Karpas-422 (cell line): Measurements from ENCODE around the gene BASP1. TPM values are rescaled to one million over a fixed set of nuclear protein-coding genes. Genes with fewer than 3 reads are reported as not detected.
A peak's percentile ranks its signal among the peaks of the same experiment; 100 is the strongest.

Experiments
- DNase-seq: peaks from one replicate; pipeline ENCODE4 v3.0.0-alpha.2; 2015
- H2AFZ ChIP-seq: fragments of 200-600 bp; sonication (generic); 2 replicates; pipeline ENCODE4 v1.6.1; 2014; ENCODE audit warnings: antibody characterized with exemption, low read length, mixed read lengths
- H3K27ac ChIP-seq: fragments of 200-600 bp; sonication (generic); 2 replicates; pipeline ENCODE4 v1.5.1; 2014; ENCODE audit warnings: mild to moderate bottlenecking, low read length, moderate library complexity
- H3K27me3 ChIP-seq: fragments of 200-600 bp; sonication (generic); 2 replicates; pipeline ENCODE4 v1.6.1; 2014; ENCODE audit warnings: low read length, mixed read lengths
- H3K36me3 ChIP-seq: fragments of 200-600 bp; sonication (generic); 2 replicates; pipeline ENCODE4 v1.6.1; 2014; ENCODE audit warnings: low read length, mixed read lengths; ENCODE audit not compliant: insufficient read depth
- H3K4me1 ChIP-seq: fragments of 200-600 bp; sonication (generic); 2 replicates; pipeline ENCODE4 v1.6.1; 2014; ENCODE audit warnings: mild to moderate bottlenecking, low read length, mixed read lengths
- H3K4me2 ChIP-seq: fragments of 200-600 bp; sonication (generic); 2 replicates; pipeline ENCODE4 v1.6.1; 2014; ENCODE audit warnings: low read length, low read depth, mild to moderate bottlenecking; ENCODE audit not compliant: poor library complexity, severe bottlenecking
- H3K4me3 ChIP-seq: fragments of 200-600 bp; sonication (generic); 2 replicates; pipeline ENCODE4 v1.5.1; 2014; ENCODE audit warnings: mild to moderate bottlenecking, antibody characterized with exemption, low read length, mixed read lengths
- H3K79me2 ChIP-seq: fragments of 200-600 bp; sonication (generic); 2 replicates; pipeline ENCODE4 v1.6.1; 2014; ENCODE audit warnings: mild to moderate bottlenecking, low read length, mixed read lengths
- H3K9ac ChIP-seq: fragments of 200-600 bp; sonication (generic); 2 replicates; pipeline ENCODE4 v1.6.0; 2014; ENCODE audit warnings: low read length
- H3K9me2 ChIP-seq: fragments of 200-600 bp; sonication (generic), shearing (Covaris generic); replicated peaks from 2 replicates; pipeline ENCODE4 v1.6.0; 2014; ENCODE audit warnings: mild to moderate bottlenecking, low read length, moderate library complexity; ENCODE audit not compliant: insufficient read depth
- H3K9me3 ChIP-seq: fragments of 300-700, 200-600 bp; sonication (generic); 2 replicates; pipeline ENCODE4 v1.6.1; 2014; ENCODE audit warnings: low read length, mixed read lengths
- H4K20me1 ChIP-seq: fragments of 200-600 bp; sonication (generic); 2 replicates; pipeline ENCODE4 v1.6.1; 2014; ENCODE audit warnings: mild to moderate bottlenecking, antibody characterized with exemption, low read length, low read depth; ENCODE audit not compliant: insufficient read depth
- total RNA-seq: library from RNA; depleted of rRNA; stranded (reverse); fragments of >200 nt; shearing (Covaris generic); gene quantifications from 2 replicates; pipeline ENCODE4 v1.2.3, GENCODE V29; 2014; ENCODE audit warnings: low replicate concordance; rRNA removed

BASP1 gene
- 25.8 and 34.6 TPM in 2 replicates for total RNA-seq

- DNase-seq: peak; percentile 81
- Histone ChIP-seq H3K4me1 (peaks cover 62% of the 10 kb centered on the region), H3K4me3 (peak within 1 kb of the TSS; percentile 88), H3K9me3 (no peaks in the 10 kb centered on the region), H3K27ac (peak within 1 kb of the TSS; percentile 52), H3K9ac (peak within 1 kb of the TSS; percentile 80), H3K9me2 (no peaks in the 10 kb centered on the region), H3K79me2 (peaks cover 30% of the 10 kb centered on the region), H3K4me2 (peak within 1 kb of the TSS; percentile 89), H2AFZ (peak within 1 kb of the TSS; percentile 72; the same call in 1 of the 2 replicates), H3K36me3 (no peaks in the 10 kb centered on the region), H4K20me1 (peaks cover 4% of the 10 kb centered on the region), H3K27me3 (no peaks in the 10 kb centered on the region)
Observed at GRCh38 chr5:17217493-17218352, at the start of gene BASP1. TSS of gene BASP1 (plus strand) at chr5:17217631. CDS start at chr5:17275217, 57,586 bp downstream.

GRCh38 chr5:17169507-17169906, 47.9 kb upstream of the BASP1 start:
- Histone ChIP-seq H3K27me3 (no peaks in the 10 kb centered on the region), H3K4me2 (no peak overlapping the region), H3K9ac (no peak overlapping the region), H3K79me2 (no peaks in the 10 kb centered on the region), H4K20me1 (no peaks in the 10 kb centered on the region), H3K27ac (no peak overlapping the region), H3K9me3 (no peaks in the 10 kb centered on the region), H3K9me2 (no peaks in the 10 kb centered on the region), H3K4me3 (no peak overlapping the region), H3K4me1 (no peaks in the 10 kb centered on the region), H3K36me3 (no peaks in the 10 kb centered on the region), H2AFZ (no peak overlapping the region)
- DNase-seq: no peak

GRCh38 chr5:17172791-17173190, 44.6 kb upstream of the BASP1 start:
- Histone ChIP-seq H3K9me2 (no peaks in the 10 kb centered on the region), H3K79me2 (no peaks in the 10 kb centered on the region), H3K27me3 (no peaks in the 10 kb centered on the region), H3K9ac (no peak overlapping the region), H3K4me2 (no peak overlapping the region), H3K4me3 (no peak overlapping the region), H3K4me1 (no peaks in the 10 kb centered on the region), H2AFZ (no peak overlapping the region), H3K9me3 (no peaks in the 10 kb centered on the region), H3K36me3 (no peaks in the 10 kb centered on the region), H3K27ac (no peak overlapping the region), H4K20me1 (no peaks in the 10 kb centered on the region)
- no peak for DNase-seq

GRCh38 chr5:17174965-17175364, 42.5 kb upstream of the BASP1 start:
- Histone ChIP-seq H3K9me3 (no peaks in the 10 kb centered on the region), H3K9ac (no peak overlapping the region), H3K27ac (no peak overlapping the region), H3K4me1 (no peaks in the 10 kb centered on the region), H2AFZ (no peak overlapping the region), H3K9me2 (no peaks in the 10 kb centered on the region), H4K20me1 (no peaks in the 10 kb centered on the region), H3K4me3 (no peak overlapping the region), H3K36me3 (no peaks in the 10 kb centered on the region), H3K4me2 (no peak overlapping the region), H3K27me3 (0 out of 2 replicates have a peak, but pooled peaks cover 2% of the 10 kb centered on the region), H3K79me2 (no peaks in the 10 kb centered on the region)
- no peak for DNase-seq

GRCh38 chr5:17177501-17178372, 39.7 kb upstream of the BASP1 start:
- no peaks in the 10 kb centered on the region for H4K20me1 ChIP-seq
- no peak overlapping the region for H3K4me2 ChIP-seq
- H3K36me3 ChIP-seq: no peaks in the 10 kb centered on the region
- no peak for DNase-seq
- no peak overlapping the region for H3K9ac ChIP-seq
- H3K9me3 ChIP-seq: no peaks in the 10 kb centered on the region
- H3K79me2 ChIP-seq: no peaks in the 10 kb centered on the region
- no peak overlapping the region for H3K4me3 ChIP-seq
- H3K27me3 ChIP-seq: 0 out of 2 replicates have a peak, but pooled peaks cover 2% of the 10 kb centered on the region
- no peaks in the 10 kb centered on the region for H3K9me2 ChIP-seq
- no peak overlapping the region for H2AFZ ChIP-seq
- no peak overlapping the region for H3K27ac ChIP-seq
- H3K4me1 ChIP-seq: no peaks in the 10 kb centered on the region

GRCh38 chr5:17178373-17178675, 39.1 kb upstream of the BASP1 start:
- Histone ChIP-seq H3K27me3 (0 out of 2 replicates have a peak, but pooled peaks cover 2% of the 10 kb centered on the region), H3K4me1 (no peaks in the 10 kb centered on the region), H3K79me2 (no peaks in the 10 kb centered on the region), H3K4me2 (no peak overlapping the region), H3K9ac (no peak overlapping the region), H4K20me1 (no peaks in the 10 kb centered on the region), H3K27ac (no peak overlapping the region), H3K4me3 (no peak overlapping the region), H3K9me2 (no peaks in the 10 kb centered on the region), H3K36me3 (no peaks in the 10 kb centered on the region), H3K9me3 (no peaks in the 10 kb centered on the region), H2AFZ (no peak overlapping the region)
- no peak for DNase-seq

GRCh38 chr5:17180330-17180843, 37.0 kb upstream of the BASP1 start:
- H3K9ac ChIP-seq: no peak overlapping the region
- H3K4me3 ChIP-seq: no peak overlapping the region
- H3K9me2 ChIP-seq: no peaks in the 10 kb centered on the region
- no peak overlapping the region for H3K27ac ChIP-seq
- no peak for DNase-seq
- H3K4me1 ChIP-seq: no peaks in the 10 kb centered on the region
- 0 out of 2 replicates have a peak, but pooled peaks cover 2% of the 10 kb centered on the region for H3K27me3 ChIP-seq
- no peaks in the 10 kb centered on the region for H3K79me2 ChIP-seq
- no peaks in the 10 kb centered on the region for H4K20me1 ChIP-seq
- H2AFZ ChIP-seq: no peak overlapping the region
- H3K4me2 ChIP-seq: no peak overlapping the region
- H3K36me3 ChIP-seq: no peaks in the 10 kb centered on the region
- H3K9me3 ChIP-seq: no peaks in the 10 kb centered on the region
